GM12873 (cell line): Measurements from ENCODE around the gene RHBDF2.

ENCODE experiments used
- TF ChIP-seq, protein P1 (sequence below): IDR thresholded peaks from 2 replicates; pipeline ENCODE4 v1.5.1; 2012; ENCODE audit warnings: low read depth, mild to moderate bottlenecking, moderate library complexity, low read length, control low read depth; ENCODE audit not compliant: insufficient read depth; ENCODE audit errors: missing control alignments

Gene RHBDF2

GRCh38 chr17:76451506-76451905 lies 49.7 kb downstream of the RHBDF2 start:
- TF ChIP-seq, protein P1, sequence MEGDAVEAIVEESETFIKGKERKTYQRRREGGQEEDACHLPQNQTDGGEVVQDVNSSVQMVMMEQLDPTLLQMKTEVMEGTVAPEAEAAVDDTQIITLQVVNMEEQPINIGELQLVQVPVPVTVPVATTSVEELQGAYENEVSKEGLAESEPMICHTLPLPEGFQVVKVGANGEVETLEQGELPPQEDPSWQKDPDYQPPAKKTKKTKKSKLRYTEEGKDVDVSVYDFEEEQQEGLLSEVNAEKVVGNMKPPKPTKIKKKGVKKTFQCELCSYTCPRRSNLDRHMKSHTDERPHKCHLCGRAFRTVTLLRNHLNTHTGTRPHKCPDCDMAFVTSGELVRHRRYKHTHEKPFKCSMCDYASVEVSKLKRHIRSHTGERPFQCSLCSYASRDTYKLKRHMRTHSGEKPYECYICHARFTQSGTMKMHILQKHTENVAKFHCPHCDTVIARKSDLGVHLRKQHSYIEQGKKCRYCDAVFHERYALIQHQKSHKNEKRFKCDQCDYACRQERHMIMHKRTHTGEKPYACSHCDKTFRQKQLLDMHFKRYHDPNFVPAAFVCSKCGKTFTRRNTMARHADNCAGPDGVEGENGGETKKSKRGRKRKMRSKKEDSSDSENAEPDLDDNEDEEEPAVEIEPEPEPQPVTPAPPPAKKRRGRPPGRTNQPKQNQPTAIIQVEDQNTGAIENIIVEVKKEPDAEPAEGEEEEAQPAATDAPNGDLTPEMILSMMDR: no peak

DNA sequence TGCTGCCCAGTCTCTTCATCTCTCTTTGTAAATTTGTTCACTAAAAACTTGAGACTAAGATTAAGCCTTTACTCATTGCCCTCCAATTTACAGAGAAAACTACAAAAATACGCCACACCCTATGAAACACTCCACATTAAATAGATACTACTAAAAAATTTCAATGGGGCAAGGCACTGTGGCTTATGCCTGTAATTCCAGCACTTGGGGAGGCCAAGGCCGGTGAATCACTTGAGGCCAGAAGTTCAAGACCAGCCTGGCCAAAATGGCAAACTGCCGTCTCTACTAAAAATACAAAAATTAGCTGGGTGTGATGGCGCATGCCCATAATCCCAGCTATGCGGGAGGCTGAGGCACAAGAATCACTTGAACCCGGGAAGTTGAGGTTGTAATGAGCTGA lies 52.1 kb downstream of the RHBDF2 start:
- TF ChIP-seq, protein P1: no peak

- TF ChIP-seq, protein P1: no peak
Observed at GRCh38 chr17:76447931-76448652, 53.1 kb downstream of the RHBDF2 start.

DNA sequence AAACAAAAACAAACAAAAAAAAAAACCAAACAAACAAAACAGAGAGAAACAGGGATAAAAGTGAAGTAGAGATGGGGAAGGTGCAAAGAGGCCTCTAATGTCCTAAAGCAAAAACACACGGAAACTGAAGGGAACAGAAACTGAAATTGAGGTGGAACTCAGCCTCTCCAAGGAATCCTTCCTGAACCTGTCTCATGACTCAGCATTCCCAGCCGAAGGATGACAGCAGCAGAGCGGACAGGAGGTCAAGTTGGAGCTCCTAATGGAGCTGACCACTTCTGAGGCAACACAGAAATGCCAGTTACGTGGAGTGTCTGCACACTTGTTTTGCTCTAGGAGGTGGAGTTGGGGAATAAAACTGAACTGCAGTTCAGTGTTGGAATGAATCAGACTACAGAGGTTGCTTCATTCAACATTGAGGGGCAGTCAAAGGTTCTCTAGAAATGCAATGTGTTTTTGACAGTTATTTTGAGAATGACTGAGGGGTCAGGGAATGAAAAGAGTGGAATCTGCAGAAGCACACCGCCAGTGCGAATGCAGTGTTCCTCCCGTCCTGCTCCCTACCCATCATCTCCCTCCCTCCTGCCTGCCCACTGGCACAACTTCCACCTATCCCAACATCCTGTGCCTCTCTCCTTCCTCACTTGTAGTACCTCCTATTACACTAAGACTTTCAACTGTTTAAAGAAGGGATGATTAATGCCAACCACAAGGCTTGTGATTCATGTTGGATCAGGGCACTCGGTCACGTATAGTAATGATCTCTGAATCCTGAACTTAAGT lies 54.6 kb downstream of the RHBDF2 start:
- TF ChIP-seq, protein P1: no peak

DNA sequence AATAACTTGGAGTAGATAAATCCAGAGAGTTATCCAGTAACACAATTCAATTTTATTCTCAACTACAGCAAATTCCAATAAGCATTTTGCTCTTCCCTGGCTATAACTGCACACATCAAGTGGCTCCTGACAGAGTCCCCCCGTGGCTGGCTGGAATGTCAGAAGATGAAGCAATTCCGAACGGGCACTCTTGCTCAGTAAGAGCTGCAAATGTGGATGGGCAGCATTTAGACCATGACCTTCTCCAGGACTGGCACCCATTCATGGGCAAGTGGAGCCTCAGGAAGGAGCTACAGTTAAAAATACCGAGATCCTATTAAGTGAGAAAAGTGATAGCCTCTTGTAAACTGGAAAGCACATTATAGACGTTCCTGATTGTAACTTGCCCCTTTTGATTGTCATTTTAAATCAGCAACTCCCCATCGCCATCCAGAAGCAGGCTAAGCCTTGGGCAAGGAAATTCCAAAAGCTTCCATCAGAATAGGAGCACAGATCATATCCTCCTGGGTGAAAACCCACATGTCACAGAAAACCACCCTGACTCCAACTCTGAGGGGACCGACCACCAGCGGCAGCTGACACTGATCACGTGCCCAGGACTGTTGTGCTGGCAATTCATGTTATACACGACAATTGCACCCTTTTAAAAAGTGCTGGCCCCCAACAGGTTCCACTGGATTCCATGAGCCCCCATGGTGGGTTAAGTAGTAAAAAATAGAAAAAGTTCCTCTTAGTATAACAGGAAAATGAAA lies 55.4 kb downstream of the RHBDF2 start:
- TF ChIP-seq, protein P1: no peak

GRCh38 chr17:76444518-76445311 lies 56.5 kb downstream of the RHBDF2 start:
- TF ChIP-seq, protein P1: no peak
